ENCODE measurements around the gene PLAAT4.
"Not testable (repeated sequence)": the region's sequence is repeated elsewhere in the genome, so short reads cannot be mapped to it uniquely, and the experiment has no call there.

PLAAT4 gene

DNA sequence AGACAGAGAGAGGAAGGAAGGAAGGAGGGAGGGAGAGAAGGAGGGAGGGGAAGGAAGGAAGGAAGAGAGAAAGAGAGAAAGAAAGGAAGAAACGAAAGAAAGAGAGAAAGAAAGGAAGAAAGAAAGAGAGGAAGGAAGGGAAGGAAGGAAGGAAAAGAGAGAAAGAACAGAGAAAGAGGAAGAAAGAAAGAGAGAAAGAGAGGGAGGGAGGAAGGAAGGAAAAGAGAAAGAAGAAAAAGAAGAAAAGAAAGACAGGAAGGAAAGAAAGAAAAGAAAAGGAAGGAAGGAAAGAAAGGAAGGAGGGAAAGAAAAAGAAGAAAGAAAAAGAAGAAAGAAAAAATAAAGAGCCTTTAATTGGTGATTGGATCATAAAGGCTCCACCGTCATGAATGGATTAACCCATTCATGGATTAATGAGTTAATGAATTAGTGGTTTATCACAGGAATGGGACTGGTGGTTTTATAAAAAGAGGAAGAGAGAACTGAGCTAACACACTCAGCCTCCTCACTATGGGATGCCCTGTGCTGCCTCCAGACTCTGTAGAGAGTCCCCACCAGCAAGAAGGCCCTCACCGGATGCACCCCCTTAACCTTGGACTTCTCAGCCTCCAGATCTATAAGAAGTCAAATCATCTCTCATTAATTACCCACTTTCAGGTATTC is 35.5 kb downstream of the PLAAT4 start:
- H3K27ac ChIP-seq, result no peak overlapping the region
- H3K27me3 ChIP-seq (replicated peaks), result no peaks in the 10 kb centered on the region
- no peak overlapping the region for H3K4me3 ChIP-seq (ENCODE audit: low read depth, low read length)
- in situ Hi-C loops (cut with HindIII; ENCODE audit: low pct_ligation_motif_present, low sequenced_read_pairs), result no loop called here
- TF ChIP-seq, protein P1, sequence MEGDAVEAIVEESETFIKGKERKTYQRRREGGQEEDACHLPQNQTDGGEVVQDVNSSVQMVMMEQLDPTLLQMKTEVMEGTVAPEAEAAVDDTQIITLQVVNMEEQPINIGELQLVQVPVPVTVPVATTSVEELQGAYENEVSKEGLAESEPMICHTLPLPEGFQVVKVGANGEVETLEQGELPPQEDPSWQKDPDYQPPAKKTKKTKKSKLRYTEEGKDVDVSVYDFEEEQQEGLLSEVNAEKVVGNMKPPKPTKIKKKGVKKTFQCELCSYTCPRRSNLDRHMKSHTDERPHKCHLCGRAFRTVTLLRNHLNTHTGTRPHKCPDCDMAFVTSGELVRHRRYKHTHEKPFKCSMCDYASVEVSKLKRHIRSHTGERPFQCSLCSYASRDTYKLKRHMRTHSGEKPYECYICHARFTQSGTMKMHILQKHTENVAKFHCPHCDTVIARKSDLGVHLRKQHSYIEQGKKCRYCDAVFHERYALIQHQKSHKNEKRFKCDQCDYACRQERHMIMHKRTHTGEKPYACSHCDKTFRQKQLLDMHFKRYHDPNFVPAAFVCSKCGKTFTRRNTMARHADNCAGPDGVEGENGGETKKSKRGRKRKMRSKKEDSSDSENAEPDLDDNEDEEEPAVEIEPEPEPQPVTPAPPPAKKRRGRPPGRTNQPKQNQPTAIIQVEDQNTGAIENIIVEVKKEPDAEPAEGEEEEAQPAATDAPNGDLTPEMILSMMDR (IDR thresholded peaks at IDR 0.05; ENCODE audit: low read depth, low read length, missing control alignments), result no peak
- H3K36me3 ChIP-seq (replicated peaks), result no peaks in the 10 kb centered on the region
- DNase-seq, result no peak

DNA sequence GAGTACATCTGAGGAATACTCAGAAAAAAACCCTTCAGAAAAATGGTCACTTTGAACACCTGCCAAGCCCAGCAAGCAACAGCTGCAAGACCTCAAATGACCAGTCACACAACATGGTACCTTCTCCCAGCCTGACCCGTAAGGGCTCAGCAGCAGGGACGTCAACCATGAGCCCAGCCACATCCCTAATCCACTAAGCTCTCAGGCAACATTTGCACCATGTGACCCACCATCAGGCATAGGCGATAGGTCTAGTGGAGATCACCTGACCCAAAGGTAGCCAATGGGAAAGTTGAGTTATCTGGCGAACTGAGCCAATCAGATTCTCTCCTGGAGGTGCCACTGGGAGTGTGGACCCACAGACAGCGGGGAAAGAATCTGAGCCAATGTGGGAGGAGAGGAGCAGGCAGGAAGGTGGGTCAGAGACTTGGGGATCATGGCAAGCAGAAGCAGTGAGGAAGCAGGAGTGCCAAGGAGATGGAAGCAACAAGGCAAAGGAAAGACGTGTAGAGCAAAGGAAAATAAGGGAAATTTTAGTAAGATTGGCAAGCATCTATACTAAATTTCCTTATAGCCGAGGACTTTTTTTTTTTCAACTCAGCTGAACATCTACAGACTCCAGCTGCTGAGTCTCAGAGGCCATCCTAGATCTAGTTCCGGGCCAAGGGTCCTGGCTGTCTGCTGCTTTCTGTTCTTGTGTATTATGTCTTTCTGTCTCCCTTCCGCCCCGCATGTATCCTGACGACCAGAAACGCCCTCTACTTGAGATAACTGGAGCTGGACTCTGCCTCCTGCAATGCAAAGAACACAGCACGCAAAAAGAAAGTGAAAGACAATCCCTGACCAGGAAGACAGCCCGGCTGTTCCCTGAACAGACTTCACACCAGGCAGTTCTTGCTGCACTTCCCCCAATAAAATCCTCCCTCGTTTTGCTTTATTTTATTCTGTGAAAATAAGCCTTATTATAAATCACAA is 37.6 kb downstream of the PLAAT4 start:
- DNase-seq, result peak; percentile 87
- in situ Hi-C loops (cut with HindIII; ENCODE audit: low pct_ligation_motif_present, low sequenced_read_pairs), result no loop called here
- TF ChIP-seq, protein P1 (IDR thresholded peaks at IDR 0.05; ENCODE audit: low read depth, low read length, missing control alignments), result peak; percentile 23

DNA sequence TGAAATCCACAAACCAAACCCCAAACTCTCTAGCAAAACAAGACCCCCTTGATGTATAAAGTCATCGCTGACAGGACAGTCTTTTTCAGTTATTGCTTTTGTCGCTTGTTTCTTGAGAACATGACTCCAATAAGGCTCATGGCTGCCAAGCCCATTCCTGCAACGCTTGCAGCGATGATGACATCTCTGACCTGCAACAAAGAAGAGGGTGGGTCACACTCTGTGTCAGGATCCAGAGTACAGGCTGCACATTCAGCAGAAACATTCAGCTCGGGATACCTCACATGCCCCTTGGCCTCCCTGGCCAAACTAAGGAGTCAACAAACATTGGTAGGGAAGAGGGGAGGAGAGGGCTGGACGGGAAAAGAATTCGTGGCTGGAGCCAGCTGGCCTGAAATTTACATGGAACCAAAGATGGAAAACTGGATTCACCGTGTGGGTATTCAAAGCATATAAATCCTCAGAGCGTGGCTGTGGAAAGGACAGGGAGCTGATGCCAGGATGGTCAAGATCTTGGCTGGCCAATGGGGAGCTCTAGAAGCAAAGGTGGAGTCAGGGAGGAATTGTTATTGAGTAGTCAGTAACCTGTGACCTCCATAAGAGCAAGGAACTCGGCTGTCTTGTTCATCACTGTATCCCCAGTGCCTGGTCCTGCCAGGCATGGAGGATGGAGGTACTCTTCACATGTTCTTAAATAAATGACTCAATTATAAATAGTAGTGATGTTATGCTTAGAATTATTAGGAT is 38.4 kb downstream of the PLAAT4 start:
- H3K4me3 ChIP-seq (ENCODE audit: low read depth, low read length), result peak overlapping the region; percentile 27
- no peaks in the 10 kb centered on the region for H3K36me3 ChIP-seq (replicated peaks)
- no peak for DNase-seq
- TF ChIP-seq, protein P1 (IDR thresholded peaks at IDR 0.05; ENCODE audit: low read depth, low read length, missing control alignments), result no peak
- peak overlapping the region; percentile 4 for H3K27ac ChIP-seq
- H3K27me3 ChIP-seq (replicated peaks), result no peaks in the 10 kb centered on the region
- in situ Hi-C loops (cut with HindIII; ENCODE audit: low pct_ligation_motif_present, low sequenced_read_pairs), result no loop called here

More for the DNA sequence above, 37.6 kb downstream of the PLAAT4 start:
- Histone ChIP-seq H3K27me3 (replicated peaks) (no peaks in the 10 kb centered on the region), H3K27ac (peak overlapping the region; percentile 4), H3K4me3 (ENCODE audit: low read depth, low read length) (peak overlapping the region; percentile 27), H3K36me3 (replicated peaks) (no peaks in the 10 kb centered on the region)

DNA sequence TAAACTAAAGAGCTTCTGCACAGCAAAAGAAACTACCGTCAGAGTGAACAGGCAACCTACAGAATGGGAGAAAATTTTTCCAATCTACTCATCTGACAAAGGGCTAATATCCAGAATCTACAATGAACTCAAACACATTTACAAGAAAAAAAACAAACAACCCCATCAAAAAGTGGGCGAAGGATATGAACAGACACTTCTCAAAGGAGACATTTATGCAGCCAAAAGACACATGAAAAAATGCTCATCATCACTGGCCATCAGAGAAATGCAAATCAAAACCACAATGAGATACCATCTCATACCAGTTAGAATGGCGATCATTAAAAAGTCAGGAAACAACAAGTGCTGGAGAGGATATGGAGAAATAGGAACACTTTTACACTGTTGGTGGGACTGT is 42.3 kb downstream of the PLAAT4 start:
- H3K27me3 ChIP-seq (replicated peaks); DNase-seq; H3K36me3 ChIP-seq (replicated peaks); in situ Hi-C loops (cut with HindIII; ENCODE audit: low pct_ligation_motif_present, low sequenced_read_pairs); H3K4me3 ChIP-seq (ENCODE audit: low read depth, low read length); H3K27ac ChIP-seq: not testable (repeated sequence)

DNA sequence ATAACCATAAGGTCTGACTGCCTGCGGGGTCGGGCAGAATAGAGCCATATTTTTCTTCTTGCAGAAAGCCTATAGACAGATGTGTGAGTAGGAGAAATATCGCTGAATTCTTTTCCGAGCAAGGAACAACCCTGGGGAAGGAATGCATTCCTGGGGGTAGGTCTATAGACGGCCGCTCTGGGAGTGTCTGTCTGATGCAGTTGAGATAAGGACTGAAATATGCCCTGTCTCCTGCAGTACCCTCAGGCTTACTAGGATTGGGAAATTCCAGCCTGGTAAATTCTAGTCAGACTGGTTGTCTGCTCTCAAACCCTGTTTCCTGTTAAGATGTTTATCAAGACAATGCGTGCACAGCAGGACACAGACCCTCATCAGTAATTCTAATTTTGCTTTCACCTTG is 44.6 kb downstream of the PLAAT4 start:
- DNase-seq; H3K4me3 ChIP-seq (ENCODE audit: low read depth, low read length); in situ Hi-C loops (cut with HindIII; ENCODE audit: low pct_ligation_motif_present, low sequenced_read_pairs); H3K27me3 ChIP-seq (replicated peaks); H3K36me3 ChIP-seq (replicated peaks); H3K27ac ChIP-seq: not testable (repeated sequence)

DNA sequence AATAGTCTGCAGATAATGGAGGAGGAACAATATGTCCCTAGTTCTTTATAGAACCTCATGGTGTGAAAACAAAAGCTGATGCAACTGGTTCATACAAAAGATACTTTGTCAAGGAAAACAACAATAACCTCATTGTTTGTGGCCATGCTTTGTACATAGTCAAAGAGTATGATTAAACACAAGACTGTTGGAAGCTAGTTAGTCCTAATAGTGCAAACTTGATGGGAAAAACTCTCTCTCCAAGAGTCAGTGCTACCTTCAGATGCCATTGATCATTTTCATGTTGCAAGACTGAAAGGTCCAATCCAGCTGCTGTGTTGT is 46.7 kb downstream of the PLAAT4 start:
- Histone ChIP-seq H3K27ac (no peak overlapping the region), H3K27me3 (replicated peaks) (no peaks in the 10 kb centered on the region), H3K36me3 (replicated peaks) (no peaks in the 10 kb centered on the region), H3K4me3 (ENCODE audit: low read depth, low read length) (no peak overlapping the region)
- in situ Hi-C loops (cut with HindIII; ENCODE audit: low pct_ligation_motif_present, low sequenced_read_pairs), result no loop called here
- TF ChIP-seq, protein P1 (IDR thresholded peaks at IDR 0.05; ENCODE audit: low read depth, low read length, missing control alignments), result no peak
- DNase-seq, result no peak
